ENCODE data around the gene SYNPR. TPM values are rescaled to one million over a fixed set of nuclear protein-coding genes. Genes with fewer than 3 reads are reported as not detected.

SYNPR gene
- total and polyA plus RNA-seq, 2 donors from 2014 or later, result not detected

- Histone ChIP-seq H3K4me3 (ENCODE audit: low read length in 3 of 3) (no peak overlapping the region), H3K27ac (ENCODE audit: low read depth in 2 of 2, low read length in 2 of 2) (no peak overlapping the region), H3K36me3 (ENCODE audit: control insufficient read depth in 2 of 3, insufficient read depth in 3 of 3, low read length in 3 of 3) (no peaks in the 10 kb centered on the region), H3K4me1 (ENCODE audit: control insufficient read depth in 2 of 3, insufficient read depth in 2 of 3, low read depth in 1 of 3, low read length in 3 of 3) (no peaks in the 10 kb centered on the region), H3K9ac (ENCODE audit: low read length in 3 of 3) (no peak overlapping the region), H3K9me3 (ENCODE audit: control insufficient read depth in 2 of 3, insufficient read depth in 1 of 3, low read length in 3 of 3) (no peaks in the 10 kb centered on the region), H3K27me3 (ENCODE audit: control insufficient read depth, insufficient read depth, low read length) (no peaks in the 10 kb centered on the region)
- FAIRE-seq (no peak), DNase-seq (no peak)
- intact Hi-C loops (cut with DNase I), result no loop called here
- TF ChIP-seq, protein P1, sequence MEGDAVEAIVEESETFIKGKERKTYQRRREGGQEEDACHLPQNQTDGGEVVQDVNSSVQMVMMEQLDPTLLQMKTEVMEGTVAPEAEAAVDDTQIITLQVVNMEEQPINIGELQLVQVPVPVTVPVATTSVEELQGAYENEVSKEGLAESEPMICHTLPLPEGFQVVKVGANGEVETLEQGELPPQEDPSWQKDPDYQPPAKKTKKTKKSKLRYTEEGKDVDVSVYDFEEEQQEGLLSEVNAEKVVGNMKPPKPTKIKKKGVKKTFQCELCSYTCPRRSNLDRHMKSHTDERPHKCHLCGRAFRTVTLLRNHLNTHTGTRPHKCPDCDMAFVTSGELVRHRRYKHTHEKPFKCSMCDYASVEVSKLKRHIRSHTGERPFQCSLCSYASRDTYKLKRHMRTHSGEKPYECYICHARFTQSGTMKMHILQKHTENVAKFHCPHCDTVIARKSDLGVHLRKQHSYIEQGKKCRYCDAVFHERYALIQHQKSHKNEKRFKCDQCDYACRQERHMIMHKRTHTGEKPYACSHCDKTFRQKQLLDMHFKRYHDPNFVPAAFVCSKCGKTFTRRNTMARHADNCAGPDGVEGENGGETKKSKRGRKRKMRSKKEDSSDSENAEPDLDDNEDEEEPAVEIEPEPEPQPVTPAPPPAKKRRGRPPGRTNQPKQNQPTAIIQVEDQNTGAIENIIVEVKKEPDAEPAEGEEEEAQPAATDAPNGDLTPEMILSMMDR (IDR thresholded peaks at IDR 0.05; ENCODE audit: borderline replicate concordance, extremely low read depth, insufficient read depth), result no peak
These were observed 192.6 kb downstream of the SYNPR start for GRCh38 chr3:63470745-63471144.

- FAIRE-seq (no peak), DNase-seq (no peak)
- TF ChIP-seq, protein P1 (IDR thresholded peaks at IDR 0.05; ENCODE audit: borderline replicate concordance, extremely low read depth, insufficient read depth), result no peak
- Histone ChIP-seq H3K9ac (ENCODE audit: low read length in 3 of 3) (no peak overlapping the region), H3K9me3 (ENCODE audit: control insufficient read depth in 2 of 3, insufficient read depth in 1 of 3, low read length in 3 of 3) (no peaks in the 10 kb centered on the region), H3K27ac (ENCODE audit: low read depth in 2 of 2, low read length in 2 of 2) (no peak overlapping the region), H3K36me3 (ENCODE audit: control insufficient read depth in 2 of 3, insufficient read depth in 3 of 3, low read length in 3 of 3) (no peaks in the 10 kb centered on the region), H3K4me1 (ENCODE audit: control insufficient read depth in 2 of 3, insufficient read depth in 2 of 3, low read depth in 1 of 3, low read length in 3 of 3) (no peaks in the 10 kb centered on the region), H3K4me3 (ENCODE audit: low read length in 3 of 3) (no peak overlapping the region), H3K27me3 (ENCODE audit: control insufficient read depth, insufficient read depth, low read length) (no peaks in the 10 kb centered on the region)
- intact Hi-C loops (cut with DNase I), result no loop called here
These were observed 193.7 kb downstream of the SYNPR start for GRCh38 chr3:63471781-63472180.

DNA sequence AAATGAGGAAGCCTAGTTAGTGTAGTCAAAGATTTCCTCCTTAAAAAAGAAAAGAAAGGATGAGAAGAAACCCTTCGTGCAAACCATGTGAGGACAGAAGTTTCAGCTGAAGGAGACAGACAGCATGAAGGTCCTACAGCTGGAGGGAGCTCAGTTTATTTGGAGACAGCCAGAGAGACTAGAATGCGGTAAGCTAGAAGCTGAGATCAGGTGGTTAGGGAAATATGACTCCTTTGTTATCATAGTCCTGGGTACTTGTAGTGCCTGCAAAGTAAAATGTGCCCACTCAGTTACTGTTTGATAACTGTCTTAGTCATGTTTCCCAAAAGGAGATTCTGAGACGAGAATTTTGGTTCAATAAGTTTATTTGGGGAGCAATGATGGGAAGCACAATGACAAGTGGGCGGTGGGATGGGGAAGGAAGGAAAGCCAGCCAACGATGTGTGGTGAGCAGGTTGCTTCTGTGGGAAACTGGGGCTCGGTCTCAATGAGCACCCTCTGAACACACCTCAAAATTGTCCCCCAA lies 195.6 kb downstream of the SYNPR start:
- Histone ChIP-seq H3K4me1 (ENCODE audit: control insufficient read depth in 2 of 3, insufficient read depth in 2 of 3, low read depth in 1 of 3, low read length in 3 of 3) (no peaks in the 10 kb centered on the region), H3K9me3 (ENCODE audit: control insufficient read depth in 2 of 3, insufficient read depth in 1 of 3, low read length in 3 of 3) (no peaks in the 10 kb centered on the region), H3K9ac (ENCODE audit: low read length in 3 of 3) (no peak overlapping the region), H3K27me3 (ENCODE audit: control insufficient read depth, insufficient read depth, low read length) (no peaks in the 10 kb centered on the region), H3K4me3 (ENCODE audit: low read length in 3 of 3) (no peak overlapping the region), H3K27ac (ENCODE audit: low read depth in 2 of 2, low read length in 2 of 2) (no peak overlapping the region), H3K36me3 (ENCODE audit: control insufficient read depth in 2 of 3, insufficient read depth in 3 of 3, low read length in 3 of 3) (no peaks in the 10 kb centered on the region)
- intact Hi-C loops (cut with DNase I), result no loop called here
- TF ChIP-seq, protein P1 (IDR thresholded peaks at IDR 0.05; ENCODE audit: borderline replicate concordance, extremely low read depth, insufficient read depth), result no peak
- DNase-seq (no peak), FAIRE-seq (no peak)

Data from kidney (tissue), 14 donors.